HG03095 (cell line): ENCODE results near the gene INPP4B.
"Not testable (repeated sequence)": the region's sequence is repeated elsewhere in the genome, so short reads cannot be mapped to it uniquely, and the experiment has no call there.

Experiments used
- ATAC-seq: cut with Tn5 transposase; IDR thresholded peaks from one replicate; pipeline ENCODE4 v1.9.1; 2021; ENCODE audit warnings: moderate library complexity; ENCODE audit not compliant: unreplicated experiment

Gene INPP4B

DNA sequence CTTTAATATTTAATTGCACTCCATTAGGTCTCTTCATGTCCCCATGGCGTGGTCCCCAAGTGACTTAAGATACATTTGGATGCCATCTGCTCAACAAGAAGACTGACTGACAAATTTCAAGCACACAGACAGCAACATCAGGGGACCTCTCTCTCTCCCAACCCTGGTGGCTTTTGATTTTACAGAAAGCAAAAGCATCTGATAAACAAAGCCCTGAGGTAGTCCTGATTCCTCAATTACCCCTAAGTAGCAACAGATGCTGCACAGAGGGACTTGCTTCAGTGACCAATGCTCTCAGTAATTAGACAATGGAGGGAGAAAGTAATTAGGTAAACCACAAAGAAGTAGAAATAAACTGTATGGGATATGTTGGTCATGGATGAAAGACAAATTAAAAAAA lies 426.4 kb downstream of the INPP4B start:
- ATAC-seq, result no peak

DNA sequence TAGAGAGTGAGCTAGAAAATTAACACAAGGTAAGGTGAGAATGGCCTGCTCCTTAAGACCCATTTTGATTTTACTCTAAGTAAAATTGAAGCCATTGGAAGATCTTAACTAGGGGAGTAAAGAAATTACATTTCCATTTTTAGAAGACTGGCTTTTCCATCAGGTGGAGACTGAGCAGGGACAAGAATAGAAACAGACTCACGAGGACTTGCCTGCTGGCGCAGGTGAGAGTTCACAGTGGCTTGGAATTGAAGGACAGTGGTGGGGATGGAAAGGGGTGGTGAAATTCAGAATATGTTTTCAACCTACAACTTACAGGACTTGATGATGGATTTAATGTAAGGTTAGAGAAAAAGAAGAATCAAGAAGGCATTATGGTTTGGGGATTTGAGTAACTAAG lies 427.4 kb downstream of the INPP4B start:
- no peak for ATAC-seq

DNA sequence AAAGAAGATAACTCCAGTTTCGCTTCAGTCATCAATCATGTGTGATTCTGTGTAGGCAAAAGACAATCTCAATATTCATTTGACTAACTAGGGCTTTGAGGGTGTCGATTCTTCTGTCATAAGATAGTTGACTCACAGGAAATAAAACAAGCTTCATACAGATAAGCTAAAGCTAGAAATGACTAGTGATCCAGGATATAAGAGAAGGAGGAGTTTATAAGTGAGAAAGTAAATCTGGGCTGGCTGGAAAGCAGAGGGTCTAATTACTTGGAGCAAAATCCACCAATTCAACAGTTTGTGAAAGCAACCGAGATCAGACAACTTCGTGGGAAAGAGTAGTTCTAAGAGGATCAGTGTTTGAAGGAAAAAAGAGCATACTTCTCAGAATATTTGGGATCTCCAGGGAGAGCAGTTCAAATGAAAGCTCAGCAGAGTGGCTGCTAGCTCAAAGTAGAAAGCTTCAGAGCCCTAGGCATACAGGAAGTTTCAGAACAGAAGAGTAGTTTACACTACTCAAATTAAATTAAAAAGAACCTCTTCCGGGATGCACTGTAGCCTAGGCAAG lies 429.3 kb downstream of the INPP4B start:
- ATAC-seq, result no peak

DNA sequence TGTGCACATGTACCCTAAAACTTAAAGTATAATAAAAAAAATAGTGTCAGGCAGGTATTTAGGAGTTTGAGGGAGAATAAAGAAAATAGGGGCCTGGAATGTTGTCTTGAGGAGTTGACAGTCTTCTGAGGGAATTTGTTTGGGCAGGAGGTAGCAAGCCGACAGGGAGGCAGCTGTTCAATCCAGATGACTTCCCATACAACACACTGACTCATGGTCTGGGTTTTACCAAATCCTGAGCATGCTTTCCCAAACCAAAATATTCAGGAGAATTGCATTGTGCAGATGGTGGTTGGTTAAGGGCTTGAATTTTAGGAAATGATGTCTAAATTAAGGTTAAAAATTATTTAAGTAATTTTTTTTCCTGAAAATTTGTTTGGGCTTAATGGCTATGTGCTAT lies 430.0 kb downstream of the INPP4B start:
- no peak for ATAC-seq

DNA sequence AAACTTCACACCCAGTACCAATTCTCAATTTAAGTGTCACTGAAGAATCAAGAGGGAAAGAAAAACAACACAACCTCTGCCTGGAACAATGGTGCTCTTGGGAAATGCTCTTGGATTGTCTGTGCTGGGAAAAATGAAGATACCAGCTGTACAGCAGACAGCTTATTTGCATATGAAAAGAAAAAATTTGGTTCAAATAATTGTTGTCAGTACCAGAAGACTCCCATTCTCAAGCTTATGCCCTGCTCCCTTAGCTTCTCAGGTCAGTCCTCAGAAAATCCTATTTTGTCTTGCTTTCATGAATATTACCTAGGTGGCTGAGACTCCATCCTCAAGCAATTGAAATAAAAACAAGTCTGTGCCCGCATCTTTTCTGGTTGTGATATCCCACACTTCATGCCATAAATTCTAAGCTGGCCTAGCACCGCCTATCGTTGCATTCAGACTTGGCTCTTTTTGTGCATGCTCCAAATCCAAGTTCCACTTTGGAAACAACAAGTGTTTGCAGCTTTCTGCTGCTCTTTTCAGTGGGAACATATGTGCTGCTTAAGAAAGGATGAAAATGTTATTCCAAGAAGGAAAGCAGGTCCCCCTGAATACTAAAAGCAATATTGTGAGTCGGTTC lies 431.6 kb downstream of the INPP4B start:
- no peak for ATAC-seq

DNA sequence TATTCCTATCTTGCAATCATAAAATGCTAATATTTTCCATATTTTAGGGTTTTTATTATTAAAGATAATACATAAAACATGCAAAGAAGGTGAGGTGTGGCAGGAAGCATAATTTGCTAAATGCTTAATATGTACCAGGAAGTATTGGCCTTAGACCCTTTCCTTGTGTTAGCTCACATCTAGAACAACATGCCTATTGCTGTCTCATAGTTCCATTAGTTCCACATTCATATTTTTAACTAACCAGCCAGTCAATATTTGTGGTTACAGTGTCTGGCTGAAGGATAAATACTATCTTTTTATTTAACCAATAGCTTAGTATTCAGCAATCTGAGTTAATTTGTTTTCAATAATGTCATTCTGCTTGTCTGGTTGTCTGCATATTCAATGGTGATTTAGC lies 432.6 kb downstream of the INPP4B start:
- ATAC-seq, result no peak

DNA sequence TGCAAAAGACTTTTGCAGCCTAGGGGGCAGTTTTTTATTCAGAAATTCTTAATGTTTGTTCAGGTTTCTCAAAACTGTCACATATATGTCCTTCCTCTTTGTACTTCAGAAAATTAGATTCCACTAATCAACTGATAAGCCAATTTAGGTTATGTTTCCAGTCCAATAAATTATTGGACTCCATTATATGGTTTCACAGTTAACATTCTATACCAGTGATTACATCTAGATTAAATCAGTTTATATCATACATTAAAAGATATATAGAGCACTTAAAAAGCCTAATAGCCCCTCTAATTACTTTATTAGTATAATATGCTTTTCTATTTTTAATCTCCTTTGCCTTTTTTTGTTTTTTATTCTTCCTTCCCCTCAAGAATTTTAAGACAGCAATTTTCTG lies 434.1 kb downstream of the INPP4B start:
- no peak for ATAC-seq

DNA sequence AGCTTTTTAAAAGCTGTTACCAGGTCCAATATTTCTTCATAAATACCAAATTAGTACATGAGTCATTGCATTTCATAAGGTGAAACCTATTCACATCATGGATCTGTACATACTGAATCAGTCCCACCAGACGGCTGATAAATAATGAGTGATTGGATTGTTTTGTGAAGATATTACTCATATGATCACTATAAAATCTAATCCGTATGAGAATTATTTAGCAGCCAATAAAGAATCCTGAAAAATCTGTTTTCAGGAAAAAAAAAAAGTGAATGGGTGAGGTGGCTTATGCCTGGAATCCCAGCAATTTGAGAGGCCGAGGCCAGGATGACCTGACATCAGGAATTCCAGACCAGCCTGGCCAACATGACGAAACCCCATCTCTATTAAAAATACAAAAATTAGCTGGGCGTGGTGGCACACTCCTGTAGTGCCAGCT lies 438.1 kb downstream of the INPP4B start:
- no peak for ATAC-seq

DNA sequence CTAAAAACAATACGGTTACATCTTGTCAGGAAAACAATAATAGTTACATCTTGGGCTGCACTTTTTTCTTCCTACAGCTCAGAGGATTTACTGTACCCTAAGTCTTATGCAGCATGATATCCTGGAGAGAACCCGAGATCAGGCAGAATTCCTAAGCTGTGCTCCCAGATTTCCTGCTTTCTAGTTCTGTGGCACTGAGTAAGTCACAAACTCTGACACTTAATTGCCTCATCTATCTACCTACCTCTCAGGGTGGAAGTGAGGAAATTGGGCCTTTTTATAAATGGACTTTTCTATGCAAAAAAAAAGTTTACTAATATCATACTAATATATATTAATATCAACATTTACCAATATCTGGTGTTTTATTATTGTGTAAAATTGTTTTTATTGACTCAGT lies 438.5 kb downstream of the INPP4B start:
- ATAC-seq, result no peak

DNA sequence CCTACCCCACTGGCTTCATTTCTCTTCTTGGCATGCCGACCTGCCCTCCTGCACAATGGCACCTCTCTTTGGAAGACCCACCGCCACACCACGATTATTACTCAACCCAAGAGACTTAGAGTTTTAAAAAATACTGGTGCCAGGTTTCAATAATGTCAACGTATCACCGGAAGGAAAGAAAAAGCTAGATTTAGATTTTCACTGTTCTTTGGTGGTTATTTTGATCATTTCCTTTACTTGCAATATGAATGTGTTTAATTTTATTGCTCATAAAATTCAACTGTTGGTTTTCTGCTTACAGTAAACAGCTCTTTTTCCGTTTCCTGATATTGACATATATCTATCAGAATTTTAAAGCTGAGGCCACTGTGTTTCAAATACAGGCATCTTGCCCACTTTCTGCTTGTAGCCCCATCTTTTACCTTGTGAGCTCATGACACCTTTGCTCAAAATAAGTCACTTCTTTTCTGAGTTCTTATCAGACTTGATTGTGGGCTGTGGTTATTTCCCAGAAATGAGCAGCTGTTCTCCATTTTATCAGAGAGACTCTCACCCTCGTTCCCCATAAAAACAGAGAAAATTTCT lies 439.1 kb downstream of the INPP4B start:
- no peak for ATAC-seq

DNA sequence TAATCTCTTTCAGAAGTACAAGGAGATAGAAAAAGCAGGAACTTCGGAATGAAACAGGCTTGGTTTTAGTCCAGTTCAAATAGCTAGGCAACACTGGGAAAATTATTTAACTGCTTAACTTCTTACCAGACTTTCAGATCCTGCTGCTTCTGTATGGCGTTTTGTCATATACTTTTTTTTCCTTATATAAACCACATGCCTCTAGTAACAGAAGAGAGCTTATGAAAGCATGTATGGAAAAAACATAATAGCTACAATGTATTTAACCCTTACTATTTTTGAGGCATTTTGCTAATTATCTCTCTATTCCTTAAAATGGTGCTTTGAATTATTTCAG lies 439.6 kb downstream of the INPP4B start:
- no peak for ATAC-seq

DNA sequence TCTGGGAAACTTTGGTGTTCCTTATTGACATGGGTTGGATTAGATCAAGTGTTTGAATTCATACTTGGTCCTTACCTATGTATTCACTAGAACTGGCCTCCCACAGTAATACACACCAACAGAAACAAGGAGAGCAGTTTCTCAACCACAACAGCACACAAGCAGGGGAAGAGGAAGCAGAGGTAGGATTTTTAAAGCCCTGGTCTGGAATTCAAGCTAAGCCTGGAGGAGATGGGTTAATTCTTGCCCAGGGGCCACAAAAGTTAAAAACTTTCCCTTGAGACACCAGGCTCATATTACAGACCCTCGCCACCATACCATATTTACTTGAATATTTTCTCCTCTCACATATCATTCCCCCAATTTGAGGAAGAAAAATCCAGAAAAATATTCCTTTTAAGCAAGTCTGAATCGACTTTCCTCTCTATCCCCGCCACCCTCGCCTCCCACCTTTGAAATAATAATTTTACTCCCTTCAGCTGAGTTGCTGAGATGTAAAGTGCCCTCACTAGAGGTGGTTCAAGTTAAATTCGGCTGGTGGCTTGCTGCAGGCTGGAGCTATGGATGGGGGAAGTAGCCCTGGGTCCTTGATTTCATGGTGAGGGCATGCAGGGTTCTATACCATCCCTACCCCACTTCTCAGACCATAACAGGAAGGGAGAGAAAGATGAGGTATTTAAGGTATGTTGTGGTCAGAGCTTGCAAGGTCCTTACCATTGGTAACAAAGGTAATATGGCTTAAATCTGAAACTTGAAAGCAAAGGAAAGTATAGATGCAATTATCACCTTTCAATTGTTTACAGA lies 440.2 kb downstream of the INPP4B start:
- ATAC-seq, result peak; percentile 25

DNA sequence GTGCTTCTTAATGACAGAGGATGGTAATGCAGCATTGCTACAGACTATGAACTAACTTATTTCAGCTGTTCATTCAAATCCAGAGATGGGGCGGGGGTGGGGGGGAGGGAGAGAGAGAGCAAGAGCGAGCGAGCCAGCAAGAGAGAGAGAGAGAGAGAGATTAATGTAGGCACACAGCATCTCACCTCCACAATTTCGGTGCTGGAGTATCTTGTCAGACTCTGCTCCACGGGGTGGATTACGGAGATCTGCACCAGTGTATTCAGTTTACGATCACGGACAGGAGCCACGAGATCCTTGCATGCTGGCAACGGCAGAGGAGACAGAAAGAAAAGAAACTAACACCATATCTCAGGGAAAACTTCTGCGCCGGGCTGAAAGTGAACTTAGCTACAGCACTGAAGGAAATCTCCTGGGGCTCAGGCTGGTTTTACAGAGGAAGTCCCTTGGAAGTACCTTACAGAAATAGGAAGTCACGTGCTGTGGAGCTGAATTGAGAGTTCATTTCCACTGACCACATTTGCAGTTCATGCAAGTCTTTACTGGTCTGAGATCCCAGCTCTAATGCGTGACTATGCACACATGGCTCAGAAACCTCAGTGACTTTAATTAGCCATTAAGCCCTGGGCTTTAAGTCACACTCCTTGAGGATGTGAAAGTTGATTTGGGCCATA lies 440.9 kb downstream of the INPP4B start:
- peak; percentile 73 for ATAC-seq

DNA sequence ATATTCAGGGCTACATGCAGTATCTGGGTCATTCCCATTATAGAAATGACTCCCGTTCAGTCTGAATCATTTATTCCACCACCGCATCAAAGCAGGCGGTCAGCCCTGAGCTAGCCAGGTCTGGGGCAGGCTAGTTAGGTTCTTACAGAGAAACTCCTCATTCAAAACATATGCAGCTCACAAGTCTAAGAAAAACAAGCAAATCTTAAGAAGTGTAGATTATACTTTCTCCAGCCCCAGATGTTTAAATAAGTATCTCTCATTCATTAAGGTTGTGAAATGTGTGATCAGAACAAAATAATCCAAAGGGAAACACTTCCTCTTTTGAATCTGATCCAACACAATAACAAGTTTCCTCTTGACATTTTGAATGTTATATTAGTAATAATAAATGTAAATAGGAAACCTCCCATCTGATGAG lies 441.9 kb downstream of the INPP4B start:
- ATAC-seq, result no peak

DNA sequence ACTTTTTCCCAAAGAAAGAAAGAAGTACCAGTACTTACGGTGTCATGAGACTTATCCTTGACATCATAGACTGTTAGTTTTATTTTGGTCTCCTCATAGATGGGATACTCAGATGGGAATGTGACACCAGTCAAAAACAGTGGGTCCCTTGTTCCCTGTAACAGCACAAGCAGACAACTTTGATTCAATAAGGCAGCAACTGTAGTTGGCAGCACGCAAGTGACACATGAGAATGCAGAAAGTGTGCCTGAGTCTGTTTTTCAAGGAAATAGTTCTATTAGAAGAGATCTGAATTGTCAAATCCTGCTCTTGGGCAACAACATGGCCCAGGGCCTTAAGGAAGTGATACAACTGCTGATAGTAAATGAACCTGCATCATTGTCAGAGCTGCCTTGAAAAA lies 443.2 kb downstream of the INPP4B start:
- no peak for ATAC-seq

DNA sequence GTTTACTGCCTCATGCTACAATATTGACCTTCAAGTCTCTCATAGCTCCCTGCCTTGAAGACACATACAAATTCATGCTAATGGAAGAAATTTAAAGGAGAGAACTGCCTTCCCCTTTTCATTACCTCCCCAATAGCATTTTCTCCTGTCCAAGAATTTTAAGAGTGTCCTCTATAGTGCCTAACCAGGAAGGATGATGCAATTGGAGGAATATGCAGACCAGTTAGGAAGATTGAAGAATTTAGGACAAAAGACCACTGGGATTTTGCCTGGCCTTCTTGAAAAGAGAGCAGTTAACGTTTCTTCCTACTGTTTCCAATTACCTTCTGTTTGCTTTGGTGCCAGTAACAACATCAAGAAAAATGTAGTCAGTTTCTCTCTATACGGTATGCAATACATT lies 443.9 kb downstream of the INPP4B start:
- no peak for ATAC-seq

DNA sequence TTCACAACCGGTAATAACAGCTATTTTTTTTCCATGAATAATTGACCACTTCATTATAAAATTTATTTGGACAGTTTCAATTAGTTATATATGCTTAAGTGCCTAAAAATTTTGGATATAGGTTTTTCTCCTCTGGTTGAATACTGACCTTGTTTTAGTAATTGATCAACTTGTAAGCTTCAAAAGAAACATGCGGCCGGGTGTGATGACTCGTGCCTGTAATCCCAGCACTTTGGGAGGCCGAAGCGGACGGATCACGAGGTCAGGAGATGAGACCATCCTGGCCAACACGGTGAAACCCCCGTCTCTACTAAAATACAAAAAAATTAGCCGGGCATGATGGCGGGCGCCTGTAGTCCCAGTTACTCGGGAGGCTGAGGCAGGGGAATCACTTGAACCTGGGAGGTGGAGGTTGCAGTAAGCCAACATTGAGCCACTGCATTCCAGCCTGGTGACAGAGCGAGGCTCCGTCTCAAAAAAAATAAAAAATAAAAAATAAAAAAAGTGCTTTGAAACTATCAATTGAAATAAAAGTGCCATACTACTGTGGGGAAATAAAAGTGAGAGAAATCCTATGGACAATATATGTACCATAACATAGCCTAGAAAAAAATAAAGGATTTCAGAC lies 448.6 kb downstream of the INPP4B start:
- ATAC-seq, result not testable (repeated sequence)

DNA sequence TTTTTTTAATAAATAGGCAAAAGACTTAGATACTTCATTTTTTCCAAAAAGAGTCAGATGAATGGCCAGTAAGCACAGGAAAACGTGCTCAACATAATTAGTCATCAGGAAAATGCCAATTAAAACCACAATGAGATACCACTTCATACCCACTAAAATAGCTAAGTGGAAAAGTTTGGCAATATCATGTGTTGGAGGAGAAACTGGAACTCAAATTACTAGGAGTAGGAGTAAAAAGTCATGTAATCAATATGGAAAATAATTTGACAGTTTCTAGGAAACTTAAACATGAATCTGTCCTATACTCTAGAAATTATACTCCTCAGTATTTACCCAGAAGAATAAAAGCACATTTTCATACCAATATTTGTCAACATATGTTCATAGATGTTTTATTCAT lies 449.8 kb downstream of the INPP4B start:
- no peak for ATAC-seq

DNA sequence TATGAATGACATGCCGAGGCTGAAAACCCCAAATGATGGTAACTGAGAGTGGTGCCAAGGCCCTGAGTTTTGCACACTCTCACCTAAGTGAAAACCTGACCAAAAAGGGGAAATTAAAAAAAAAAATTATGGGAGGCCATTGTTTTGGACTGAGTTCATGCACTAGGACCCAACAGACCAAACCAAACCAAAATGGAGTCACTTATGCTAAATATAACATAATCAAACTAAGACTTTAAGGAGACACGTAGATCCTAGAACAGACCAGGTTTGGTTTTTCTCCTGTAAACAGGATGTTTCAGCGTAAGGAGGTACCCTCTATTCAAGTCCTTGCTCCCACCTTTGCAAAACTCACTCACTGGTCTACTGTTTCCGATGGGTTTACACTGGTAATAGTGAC lies 453.0 kb downstream of the INPP4B start:
- no peak for ATAC-seq

DNA sequence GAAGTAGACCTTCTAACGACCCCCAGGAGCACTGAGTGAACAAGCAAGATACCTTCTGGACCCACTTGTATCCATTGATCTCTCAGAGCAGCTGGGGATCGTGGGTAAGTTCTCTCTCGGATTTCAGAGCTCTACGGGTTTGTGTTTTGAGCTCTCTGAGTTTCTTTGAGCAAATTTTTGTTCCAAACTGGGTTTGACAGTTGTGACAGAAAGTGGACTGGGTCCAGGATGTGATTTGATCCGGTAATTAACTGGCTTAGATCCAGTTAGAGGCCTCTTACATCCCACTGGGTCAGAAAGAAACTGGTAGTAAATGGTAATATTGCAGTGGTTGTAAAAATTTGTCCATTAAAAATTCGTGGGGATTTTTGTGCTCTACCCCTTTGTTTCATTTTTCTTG lies 459.2 kb downstream of the INPP4B start:
- ATAC-seq, result no peak

DNA sequence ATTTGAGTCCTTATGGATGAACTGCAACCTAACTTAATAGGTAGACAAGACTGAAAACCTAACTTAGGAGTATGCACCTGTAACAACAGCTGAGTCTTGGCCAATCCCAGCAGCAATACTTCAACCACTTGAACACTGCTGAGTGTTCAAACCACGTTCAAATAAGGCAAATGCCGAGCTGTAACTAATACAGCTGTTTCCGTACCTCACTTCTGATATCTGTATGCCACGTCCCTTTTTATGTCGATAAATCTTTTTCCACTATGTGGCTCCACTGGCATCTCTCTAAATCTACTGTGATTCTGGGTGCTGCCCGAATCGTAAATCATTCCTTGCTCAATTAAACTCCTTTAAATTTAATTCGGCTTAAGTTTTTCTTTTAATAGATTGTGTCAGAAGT lies 459.7 kb downstream of the INPP4B start:
- no peak for ATAC-seq
